GM13977 (cell line): ENCODE results near the gene TMEM132D.

Source experiments
- DNase-seq: peaks from one replicate; pipeline ENCODE4 v3.0.0; 2012; ENCODE audit warnings: low spot score
- CTCF ChIP-seq: IDR thresholded peaks from 2 replicates; pipeline ENCODE4 v1.5.1; 2012; ENCODE audit warnings: mild to moderate bottlenecking, control low read depth; ENCODE audit not compliant: insufficient read depth; ENCODE audit errors: extremely low read depth, missing control alignments
- in situ Hi-C: fragments of 300-500 bp; cut with MboI; formaldehyde crosslinking; loops from one replicate; pipeline ENCODE4 v1.12.0; 2022; ENCODE audit warnings: low sequenced_read_pairs, low pct_unique_long_range_greater_than_20kb, mixed read lengths, inconsistent platforms; ENCODE audit not compliant: unreplicated experiment

TMEM132D gene

GRCh38 chr12:129772501-129773493, 131.0 kb downstream of the TMEM132D start:
- no peak for DNase-seq
- TF ChIP-seq CTCF = no peak
- in situ Hi-C loops = no loop called here

GRCh38 chr12:129771238-129771637, 132.6 kb downstream of the TMEM132D start:
- in situ Hi-C loops = no loop called here
- no peak for DNase-seq
- TF ChIP-seq CTCF = no peak

- no peak for DNase-seq
- no peak for TF ChIP-seq CTCF
- in situ Hi-C loops = no loop called here
Observed at GRCh38 chr12:129765719-129766118, 138.1 kb downstream of the TMEM132D start.

GRCh38 chr12:129762436-129762835, 141.4 kb downstream of the TMEM132D start:
- in situ Hi-C loops = no loop called here
- TF ChIP-seq CTCF = no peak
- DNase-seq = no peak

GRCh38 chr12:129753586-129753985, 150.2 kb downstream of the TMEM132D start:
- no peak for TF ChIP-seq CTCF
- no peak for DNase-seq
- in situ Hi-C loops = no loop called here

- in situ Hi-C loops = no loop called here
- no peak for TF ChIP-seq CTCF
- no peak for DNase-seq
Observed at GRCh38 chr12:129750421-129750820, 153.4 kb downstream of the TMEM132D start.
